GM21367 (cell line): ENCODE results near the gene LAMA2.
"Not testable (repeated sequence)": the region's sequence is repeated elsewhere in the genome, so short reads cannot be mapped to it uniquely, and the experiment has no call there.

Experiments used
- ATAC-seq: cut with Tn5 transposase; IDR thresholded peaks from one replicate; pipeline ENCODE4 v1.9.1; 2021; ENCODE audit not compliant: unreplicated experiment

LAMA2 gene

DNA sequence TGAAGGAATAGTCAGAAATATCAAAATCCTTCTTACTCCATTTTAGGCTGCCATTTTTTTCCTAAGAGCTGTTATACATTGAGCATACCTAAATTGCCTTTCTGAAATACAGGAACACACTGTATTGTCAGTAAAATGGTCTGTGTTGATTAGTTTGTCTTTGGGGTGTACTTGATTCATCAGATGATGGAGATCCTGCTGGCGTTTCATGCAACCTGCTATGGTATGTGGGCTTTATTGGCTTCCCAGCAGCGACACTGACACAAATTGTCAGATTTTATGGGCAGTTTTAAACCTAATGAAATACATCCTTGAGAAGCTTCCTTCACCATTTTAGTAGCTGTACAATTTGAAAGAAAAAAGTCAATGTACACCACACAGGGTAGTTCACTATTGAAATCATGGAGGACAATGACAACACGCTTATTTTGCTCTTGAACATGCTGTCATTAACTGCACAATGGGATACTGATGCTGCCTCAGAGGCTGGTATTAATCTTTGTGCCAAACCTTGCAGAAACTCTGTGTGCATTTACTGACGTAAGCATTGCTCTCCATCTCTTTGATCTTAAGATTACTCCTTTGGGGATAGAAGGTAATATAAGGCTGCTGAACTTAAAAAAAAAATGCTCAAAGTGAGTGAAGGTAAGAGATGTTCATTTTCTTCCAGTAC lies 124.9 kb downstream of the LAMA2 start:
- no peak for ATAC-seq

DNA sequence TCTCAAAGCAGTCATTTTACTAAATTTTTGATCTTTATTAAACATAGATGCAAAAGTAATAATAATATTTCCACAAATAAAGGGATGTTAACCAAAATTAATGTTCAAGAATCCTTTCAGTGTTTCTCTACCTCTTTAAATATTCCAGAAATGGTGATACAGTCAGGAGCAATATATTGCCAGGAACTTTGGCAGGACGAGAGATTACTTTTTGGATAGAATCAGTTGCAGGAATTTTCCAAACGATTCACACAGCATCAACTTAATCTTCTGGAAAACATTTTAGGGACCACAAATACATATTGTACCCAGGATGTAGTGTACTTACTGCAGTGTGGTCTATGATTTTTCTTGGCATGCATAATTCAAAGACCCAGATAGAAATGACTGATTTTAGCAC lies 125.7 kb downstream of the LAMA2 start:
- no peak for ATAC-seq

DNA sequence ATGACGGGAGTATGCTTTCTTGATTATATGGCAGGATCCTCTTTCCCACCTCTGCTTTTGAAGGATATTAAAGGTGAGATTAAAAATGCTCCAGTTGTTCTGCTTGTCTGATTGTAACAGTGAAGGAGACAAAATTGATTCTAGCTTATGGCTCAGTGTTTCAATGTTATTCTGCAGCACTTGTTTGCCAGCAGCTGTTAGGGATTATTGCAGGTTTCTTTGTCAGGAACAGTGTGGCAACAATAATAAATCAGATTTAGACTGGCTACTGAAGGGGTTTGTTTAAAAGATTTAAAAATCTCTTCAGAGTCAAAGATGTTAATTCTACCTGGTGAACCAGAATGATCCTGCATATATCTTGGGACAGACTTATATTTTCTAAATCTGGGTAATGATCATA lies 126.9 kb downstream of the LAMA2 start:
- no peak for ATAC-seq

DNA sequence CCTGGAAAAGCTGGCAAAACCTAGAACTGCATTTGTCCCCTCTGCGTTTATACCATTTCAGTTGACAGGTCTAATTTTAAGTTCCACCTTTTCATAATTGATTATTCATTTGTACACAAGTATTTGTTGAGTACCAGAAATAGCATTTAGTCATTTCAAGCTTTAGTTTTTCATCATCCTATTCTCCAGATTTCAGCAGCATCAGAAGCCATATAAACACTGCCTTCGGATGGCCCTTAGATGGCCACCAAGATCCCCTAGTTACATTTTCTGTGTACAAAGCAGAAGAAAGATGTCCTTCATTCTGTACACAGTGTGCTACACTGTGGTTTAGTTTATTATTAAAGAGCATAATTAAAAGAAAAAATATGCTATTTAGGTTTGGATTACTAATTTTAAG lies 131.4 kb downstream of the LAMA2 start:
- no peak for ATAC-seq

DNA sequence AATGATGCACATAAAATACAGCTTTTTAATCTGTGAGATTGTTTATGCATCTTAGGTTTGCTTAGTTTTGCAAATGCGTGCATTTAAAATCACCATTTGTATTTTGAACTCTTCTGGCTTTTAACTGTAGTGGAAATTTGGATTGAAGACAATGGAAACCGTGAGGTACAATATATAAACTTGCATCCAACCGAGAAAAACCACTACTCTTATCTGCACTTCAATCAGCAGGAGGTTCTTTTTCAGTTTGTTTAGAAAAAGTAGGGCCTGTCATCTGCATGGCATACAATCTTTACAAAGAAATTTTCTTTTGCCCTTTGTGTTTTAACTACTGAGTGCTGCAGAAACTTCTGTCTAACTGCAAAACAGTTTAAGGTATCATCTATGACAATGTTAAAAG lies 132.8 kb downstream of the LAMA2 start:
- ATAC-seq, result no peak

DNA sequence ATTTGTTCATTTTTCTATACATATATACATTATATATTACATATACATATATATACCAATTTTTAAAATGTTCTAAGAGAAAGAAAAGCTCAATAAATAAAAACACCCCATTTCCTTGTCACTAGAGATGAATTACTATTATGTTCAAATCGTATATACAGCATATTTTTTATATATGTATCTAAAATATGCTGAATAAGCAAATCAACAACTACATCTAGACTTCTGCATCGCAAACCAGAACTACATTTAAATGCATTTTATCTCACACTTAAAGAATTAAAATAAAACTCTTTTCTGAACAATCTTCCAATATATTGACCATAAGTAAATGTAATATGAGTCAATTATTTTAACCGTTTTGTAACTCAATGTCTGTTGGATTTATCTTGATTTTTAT lies 133.9 kb downstream of the LAMA2 start:
- no peak for ATAC-seq

DNA sequence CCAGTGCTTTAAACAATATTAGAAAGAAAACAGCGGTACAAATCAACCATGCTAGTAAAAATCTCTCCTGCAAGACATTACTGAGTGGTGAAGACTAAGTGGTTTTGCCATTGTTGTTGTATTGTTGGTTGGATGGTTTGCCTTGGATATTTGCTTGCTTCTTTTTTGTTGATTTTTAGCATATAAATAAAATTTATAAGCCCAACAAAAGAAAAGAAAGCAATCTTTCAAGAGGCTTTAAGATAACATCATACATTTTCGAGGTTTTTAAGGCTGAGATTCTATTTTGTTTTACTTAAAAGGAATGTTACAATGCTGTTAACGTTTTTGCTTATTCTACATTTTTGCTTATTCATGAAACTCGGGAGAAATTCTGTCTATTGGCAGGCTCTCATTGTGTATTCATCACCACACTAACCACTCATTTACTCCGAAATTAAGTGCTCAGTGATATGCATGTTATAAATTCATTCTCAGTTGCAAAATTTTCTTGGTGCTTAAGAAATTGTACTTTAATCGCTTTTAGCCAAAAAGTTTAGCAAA lies 139.1 kb downstream of the LAMA2 start:
- no peak for ATAC-seq

DNA sequence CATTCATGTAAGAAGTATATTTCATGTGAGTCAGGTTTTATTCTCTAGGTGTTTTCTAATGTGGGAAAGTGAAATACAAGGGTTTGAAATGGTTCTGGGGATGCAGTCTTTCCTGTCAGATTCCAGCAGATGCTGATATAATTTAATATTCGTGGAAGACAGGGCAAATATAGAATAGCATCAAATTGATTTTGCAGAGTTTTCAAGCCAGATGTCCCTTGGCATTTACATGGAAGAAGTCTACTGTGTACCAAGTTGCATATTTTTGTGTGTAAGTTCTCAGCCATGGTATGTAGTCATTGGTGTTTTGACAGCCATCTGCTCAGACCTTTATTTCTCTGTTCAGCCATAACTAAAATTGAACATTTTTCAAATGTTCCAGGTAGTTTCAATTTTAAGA lies 143.7 kb downstream of the LAMA2 start:
- ATAC-seq, result no peak

DNA sequence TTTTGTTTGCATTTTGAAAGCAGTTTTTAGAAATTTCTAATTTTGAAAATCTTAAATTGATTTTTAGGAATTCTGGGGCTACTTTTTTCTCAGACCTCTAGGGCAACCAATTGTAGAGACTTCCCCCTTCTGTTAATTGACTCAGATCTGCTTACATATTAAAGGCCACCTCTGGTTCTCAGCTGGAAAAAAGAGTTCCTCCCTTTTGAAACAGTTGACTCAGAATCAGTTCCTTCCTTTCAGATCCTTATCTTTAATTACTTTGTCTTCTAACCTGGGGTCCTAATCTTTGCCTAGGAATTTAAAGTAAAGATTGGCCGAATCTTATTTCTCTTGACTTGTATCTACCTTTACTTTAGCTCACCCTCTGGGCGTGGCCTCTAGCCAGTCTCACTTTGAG lies 146.8 kb downstream of the LAMA2 start:
- ATAC-seq, result no peak

DNA sequence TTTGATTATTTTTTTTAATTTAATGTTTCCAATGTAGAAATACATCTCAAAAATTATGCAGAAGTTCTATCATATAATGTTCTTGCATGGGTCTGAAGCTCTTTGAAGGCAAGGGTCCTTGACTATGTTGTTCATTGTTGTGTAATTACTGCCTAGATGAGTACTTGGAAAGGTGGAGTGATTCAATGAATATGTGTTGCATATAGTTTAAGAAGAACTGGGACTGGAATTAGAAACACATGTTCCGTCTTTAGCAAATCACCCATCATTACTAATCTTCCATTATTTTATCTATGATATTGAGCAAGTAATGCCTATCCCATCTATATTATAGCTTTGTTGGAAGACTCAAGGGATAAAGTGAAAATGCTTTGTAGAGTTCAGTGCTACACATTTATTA lies 147.3 kb downstream of the LAMA2 start:
- no peak for ATAC-seq

DNA sequence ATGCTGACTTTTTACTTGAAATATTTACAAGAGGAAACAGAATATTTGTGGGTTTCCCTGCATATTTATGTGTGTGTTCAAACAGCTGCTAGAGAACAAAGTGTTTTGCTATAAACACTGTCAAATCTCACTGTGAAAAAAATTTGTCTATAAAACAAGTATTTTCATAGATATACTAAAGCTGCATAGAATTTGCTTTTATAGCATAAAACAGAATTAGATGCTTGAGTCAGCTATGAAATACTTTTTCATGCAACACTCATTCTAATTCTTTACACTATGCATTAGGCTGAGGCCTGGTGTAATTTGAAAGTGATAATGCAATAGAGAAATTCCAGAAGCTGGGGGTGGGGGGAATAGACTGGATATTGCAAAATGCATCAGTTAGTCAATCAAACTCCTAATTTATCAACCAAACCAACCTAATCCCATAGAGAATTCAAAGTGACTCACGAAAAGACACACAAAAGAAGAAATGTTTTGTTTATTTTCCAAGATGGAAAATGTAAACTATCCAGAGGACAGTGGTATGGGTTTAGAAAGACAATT lies 148.2 kb downstream of the LAMA2 start:
- ATAC-seq, result no peak

DNA sequence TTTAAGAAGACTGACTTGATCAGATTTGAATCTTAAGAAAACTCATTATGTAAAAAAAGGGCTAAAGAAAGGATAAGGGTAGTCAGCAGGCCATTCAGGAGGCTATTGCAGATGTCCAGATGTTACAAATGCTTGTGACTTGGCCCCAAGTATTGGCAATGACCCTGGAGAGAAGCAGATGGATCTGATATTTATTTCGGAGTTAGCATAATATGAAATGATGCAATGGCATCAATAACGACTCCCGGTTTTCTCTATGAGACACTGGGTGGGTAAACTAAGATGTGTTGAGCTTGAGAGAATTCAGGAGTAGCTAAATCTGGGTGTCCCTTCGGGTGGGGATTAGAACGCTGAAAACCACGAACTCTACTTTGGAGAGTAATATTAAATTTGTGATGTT lies 149.7 kb downstream of the LAMA2 start:
- ATAC-seq, result no peak

DNA sequence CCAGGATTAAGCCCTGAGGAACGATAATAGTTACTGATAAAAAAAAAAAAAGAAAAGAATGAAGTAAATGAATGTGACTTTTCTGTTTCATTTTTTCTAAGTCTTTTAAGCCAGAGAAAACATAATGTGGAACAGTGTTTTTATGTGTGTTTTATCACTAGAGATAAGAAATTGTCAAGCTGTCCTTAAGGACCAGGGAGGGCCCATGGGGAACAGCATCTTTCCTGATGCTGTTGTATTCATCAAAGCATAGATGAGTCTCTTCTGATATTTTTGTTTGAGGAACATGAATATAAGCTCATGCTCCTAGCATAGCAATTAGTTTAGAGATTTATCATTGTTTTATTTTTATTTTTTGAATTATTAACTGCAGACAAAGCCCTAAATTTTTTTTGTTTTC lies 150.2 kb downstream of the LAMA2 start:
- ATAC-seq, result no peak

DNA sequence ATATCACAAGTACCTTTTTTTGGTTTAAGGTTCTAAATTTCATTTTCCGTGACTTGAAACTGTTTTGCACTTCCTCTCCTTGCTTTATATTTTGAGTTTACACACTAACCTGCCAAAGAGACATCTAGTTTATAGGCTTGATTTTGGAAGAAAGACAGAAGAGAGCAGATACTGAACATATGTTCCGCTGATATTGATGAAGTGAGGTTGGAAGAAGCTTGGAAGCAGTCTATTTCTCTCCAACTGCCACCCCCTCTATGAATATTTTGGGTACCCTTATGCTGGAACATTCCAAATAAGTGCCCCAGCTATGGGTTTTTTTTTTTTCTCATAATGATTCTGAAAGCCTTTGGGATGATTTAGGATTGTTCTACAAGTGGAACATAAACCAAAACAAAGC lies 150.6 kb downstream of the LAMA2 start:
- no peak for ATAC-seq

DNA sequence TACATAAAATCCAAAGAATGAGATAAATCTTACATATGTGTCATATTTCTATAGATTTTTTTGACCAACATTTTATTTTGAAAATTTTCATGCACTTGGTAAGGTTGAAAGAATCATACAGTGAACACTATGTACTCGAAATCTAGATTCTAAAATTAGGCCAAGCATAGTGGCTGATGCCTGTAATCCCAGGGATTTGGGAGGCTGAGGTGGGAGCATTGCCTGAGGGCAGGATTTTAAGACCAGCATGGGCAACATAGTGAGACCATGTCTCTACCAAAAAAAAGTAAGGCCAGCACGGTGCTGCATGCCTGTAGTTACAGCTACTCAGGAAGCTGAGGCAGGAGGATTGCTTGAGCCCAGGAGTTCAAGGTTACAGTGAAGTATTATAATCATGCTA lies 158.6 kb downstream of the LAMA2 start:
- no peak for ATAC-seq

DNA sequence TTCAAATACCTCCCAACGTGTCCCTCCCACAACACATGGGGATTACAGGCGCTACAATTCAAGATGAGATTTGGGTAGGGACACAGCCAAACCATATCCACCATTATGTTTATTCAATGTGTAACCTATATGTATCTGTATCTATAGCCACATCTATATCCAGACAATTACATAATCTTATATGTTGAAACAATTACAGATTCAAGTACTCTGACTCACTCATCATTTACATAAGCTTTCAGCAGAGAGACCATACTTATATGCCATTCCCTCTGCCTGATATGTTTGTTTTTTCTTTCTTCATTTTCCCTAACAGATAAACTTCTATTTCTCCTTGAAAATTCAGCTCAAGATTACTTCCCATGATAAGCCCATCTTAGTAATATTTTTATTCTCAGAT lies 163.6 kb downstream of the LAMA2 start:
- ATAC-seq, result no peak

DNA sequence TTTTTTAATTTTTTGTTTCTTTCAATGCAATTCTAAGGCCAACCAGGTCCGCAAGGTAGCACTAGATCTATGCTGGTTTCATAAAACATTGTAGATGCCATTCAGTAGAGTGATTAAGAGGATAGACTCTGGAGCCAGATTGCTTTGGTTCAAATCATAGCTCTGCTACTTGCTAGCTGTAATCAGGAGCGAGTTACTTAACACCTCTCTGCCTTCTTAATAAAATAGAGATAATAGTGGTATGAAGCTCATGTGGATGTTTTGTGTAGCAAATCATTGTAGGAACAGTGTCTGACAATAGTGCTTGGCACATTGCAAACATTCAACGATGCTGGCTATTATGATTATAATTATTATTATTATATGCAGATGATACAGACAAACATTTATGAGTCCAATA lies 164.9 kb downstream of the LAMA2 start:
- ATAC-seq, result no peak

DNA sequence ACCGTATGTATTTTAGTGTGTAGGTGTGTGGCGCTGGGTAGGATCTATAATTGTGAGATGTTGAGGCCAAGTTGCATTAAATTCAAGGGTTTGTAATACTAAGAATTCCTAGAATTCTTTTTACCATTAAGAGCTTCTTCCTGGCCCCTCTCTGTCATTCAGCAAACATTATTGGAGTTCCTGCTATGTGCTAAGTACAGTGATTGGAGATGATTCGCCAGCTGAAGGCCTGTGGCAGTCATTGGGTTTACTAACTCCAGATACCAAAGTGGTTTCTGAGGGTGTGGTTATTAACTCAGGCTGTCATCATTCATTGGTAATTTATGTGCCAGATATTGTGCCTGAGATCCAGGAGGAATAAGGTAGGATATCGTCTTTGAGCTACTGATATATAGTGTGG lies 167.1 kb downstream of the LAMA2 start:
- ATAC-seq, result no peak

DNA sequence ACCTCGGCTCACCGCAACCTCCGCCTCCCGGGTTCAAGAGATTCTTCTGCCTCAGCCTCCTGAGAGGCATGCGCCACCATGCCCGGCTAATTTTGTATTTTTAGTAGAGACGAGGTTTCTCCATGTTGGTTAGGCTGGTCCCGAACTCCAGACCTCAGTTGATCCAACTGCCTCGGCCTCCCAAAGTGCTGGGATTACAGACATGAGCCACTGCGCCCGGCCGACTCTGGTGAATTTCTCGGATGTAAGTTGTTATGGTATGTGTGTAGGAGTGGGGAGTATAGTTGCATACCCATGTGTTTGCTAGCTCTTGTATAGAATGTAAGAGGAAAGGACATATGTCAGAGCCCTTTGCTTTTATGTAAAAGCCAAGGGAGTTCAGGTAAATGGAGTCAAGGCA lies 170.2 kb downstream of the LAMA2 start:
- ATAC-seq, result not testable (repeated sequence)

DNA sequence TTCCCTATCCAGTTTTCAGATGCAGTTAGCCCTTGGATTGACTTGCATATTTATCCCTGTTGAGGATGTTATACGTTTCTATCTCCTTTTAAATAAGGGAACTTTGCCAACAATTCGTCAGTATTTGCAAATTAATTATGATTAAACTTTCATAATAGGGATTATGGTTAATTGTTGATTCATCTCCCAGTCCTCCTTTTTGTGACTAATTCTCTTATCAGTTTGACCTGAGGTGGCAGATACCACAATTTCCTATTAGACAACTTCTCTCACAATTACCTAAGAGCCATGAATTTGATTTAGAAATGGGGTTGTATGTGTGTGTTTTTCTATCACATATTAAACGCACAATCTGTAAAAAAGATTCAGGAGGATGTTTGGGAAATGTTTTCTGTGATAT lies 172.9 kb downstream of the LAMA2 start:
- no peak for ATAC-seq

DNA sequence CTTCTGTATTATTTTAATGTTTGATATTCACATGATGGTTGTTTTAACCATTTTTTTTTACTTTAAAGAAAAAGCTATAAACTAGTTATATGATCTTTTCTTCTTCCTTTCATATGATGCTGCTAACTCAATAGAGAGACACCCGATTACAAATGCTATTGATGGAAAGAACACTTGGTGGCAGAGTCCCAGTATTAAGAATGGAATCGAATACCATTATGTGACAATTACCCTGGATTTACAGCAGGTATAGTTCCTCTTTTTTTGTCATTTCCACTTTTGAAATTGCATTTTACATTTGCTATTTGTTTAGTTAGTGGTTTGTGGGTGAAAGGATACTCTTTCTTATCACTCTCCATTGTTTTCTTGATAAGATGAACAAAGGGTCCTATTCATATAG lies 176.7 kb downstream of the LAMA2 start:
- no peak for ATAC-seq

DNA sequence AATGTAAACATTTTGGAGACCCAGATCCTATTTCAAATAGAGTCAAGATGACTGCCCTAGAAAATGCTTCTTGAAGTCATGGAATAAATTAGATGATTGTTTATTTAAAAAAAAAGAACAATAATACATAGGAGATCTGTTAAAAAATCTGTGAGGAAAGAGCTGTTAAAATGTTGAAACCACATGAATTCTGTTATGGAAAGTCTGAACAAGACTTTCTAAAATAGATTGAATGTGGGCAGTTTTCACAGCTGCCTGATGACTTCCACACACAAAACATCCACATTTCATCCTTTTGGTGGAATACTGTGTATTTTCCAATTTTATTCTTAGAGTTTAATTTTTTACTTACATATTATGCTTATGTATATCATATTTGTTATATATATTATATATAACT lies 186.1 kb downstream of the LAMA2 start:
- no peak for ATAC-seq

DNA sequence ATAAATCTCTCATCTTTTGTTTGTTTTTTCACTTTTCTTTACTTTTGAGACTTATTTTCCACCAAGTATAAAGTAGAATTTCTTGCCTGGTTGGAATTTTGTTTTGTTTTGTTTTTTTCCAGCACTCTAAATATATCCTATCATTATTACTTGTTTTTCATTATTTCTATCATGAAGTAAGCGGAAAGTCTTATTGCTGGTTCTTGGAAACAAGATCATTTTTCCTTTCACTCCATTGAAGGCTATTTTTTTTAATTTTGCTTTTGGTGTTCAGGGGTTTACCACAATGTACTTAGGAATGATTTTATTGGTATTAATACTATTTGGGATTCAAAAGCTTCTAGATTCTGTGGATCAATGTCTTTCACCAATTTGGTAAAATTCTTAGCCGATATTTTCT lies 190.1 kb downstream of the LAMA2 start:
- ATAC-seq, result no peak
